Measurements from ENCODE around the gene MBL2.

DNA sequence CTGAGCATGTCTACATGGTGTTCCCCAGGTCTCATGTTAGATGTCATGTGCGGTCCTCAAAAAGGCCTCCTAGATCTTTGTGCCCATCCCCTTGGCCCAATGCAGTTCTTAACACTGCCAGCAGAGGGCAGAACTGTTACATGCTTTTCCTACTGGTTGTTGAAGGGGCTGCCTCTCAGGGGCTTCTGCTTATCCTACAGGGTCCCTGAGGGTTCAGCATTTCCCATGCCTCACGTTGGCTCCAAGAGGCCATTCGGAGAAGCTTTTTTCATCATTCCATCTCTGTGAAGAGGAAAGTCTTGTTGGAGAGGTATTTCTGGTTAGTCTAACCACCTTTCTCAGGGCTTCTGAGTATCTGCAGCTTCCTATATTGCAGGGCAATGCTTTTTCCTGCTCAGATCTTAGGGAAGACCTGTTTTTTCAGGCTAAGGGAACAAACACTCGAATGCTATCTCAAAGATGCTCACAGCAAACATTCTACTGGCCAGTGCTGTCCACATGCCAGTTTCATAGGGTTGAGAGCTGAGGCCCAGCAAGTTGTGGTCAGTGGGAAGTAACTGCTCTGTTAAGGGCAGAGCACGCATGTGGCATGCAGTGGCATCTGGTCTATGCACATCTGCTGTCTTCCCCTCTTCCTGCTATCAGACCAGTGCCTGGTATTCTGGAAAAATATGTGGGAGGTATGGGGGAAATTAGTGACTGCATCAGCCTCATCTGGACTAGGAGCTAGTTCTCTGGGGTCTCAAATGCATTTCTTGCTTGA, 31.5 kb downstream of the MBL2 start:
- TF ChIP-seq, protein P1, sequence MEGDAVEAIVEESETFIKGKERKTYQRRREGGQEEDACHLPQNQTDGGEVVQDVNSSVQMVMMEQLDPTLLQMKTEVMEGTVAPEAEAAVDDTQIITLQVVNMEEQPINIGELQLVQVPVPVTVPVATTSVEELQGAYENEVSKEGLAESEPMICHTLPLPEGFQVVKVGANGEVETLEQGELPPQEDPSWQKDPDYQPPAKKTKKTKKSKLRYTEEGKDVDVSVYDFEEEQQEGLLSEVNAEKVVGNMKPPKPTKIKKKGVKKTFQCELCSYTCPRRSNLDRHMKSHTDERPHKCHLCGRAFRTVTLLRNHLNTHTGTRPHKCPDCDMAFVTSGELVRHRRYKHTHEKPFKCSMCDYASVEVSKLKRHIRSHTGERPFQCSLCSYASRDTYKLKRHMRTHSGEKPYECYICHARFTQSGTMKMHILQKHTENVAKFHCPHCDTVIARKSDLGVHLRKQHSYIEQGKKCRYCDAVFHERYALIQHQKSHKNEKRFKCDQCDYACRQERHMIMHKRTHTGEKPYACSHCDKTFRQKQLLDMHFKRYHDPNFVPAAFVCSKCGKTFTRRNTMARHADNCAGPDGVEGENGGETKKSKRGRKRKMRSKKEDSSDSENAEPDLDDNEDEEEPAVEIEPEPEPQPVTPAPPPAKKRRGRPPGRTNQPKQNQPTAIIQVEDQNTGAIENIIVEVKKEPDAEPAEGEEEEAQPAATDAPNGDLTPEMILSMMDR (tag by site-specific recombination; IDR thresholded peaks at IDR 0.05): no peak
- TF ChIP-seq, protein P2, sequence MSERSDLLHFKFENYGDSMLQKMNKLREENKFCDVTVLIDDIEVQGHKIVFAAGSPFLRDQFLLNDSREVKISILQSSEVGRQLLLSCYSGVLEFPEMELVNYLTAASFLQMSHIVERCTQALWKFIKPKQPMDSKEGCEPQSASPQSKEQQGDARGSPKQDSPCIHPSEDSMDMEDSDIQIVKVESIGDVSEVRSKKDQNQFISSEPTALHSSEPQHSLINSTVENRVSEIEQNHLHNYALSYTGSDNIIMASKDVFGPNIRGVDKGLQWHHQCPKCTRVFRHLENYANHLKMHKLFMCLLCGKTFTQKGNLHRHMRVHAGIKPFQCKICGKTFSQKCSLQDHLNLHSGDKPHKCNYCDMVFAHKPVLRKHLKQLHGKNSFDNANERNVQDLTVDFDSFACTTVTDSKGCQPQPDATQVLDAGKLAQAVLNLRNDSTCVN (tag by site-specific recombination; optimal IDR thresholded peaks at IDR 0.05): no peak
- no peak for TF ChIP-seq ZNF114 (tag by site-specific recombination; IDR thresholded peaks at IDR 0.05)

Data from HEK293 (cell line).